Testis (tissue), 2 donors: ENCODE results near the gene DUSP28.

Experiments
- POLR2A ChIP-seq: fragments of 450-650 bp; IDR thresholded peaks from one replicate; pipeline ENCODE4 v1.6.1; 2017; ENCODE audit warnings: antibody characterized with exemption, mild to moderate bottlenecking, moderate library complexity
- TF ChIP-seq, protein P1 (sequence below), 3 experiments: fragments of 450-650 bp in 2 of 3; fragments of 200-600 bp in 1 of 3; sonication (generic) in 1 of 3; IDR thresholded peaks; one replicate each; pipeline ENCODE4 v1.5.1; 2016 to 2019; ENCODE audit warnings: antibody characterized with exemption in 3 of 3, mild to moderate bottlenecking in 2 of 3, moderate library complexity in 1 of 3

DNA sequence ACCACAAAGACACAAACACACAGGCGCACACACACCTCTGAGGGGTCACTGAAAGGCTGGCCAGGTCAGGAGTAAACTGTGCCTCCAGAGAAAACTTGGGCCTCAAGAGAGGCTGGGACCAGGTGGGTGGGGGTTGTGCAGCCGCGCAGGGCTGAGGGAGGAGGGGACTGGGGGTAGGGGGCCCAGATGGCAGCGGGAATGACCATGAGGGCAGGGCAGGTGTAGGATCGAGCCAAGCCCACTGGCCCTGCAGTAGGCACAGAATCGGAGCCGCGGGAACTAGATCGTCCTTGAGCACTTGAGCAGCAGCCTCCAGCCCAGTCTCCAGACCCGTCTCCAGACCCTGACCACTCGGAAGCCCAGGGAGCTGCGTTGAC lies 39.2 kb upstream of the DUSP28 start:
- TF ChIP-seq, protein P1, sequence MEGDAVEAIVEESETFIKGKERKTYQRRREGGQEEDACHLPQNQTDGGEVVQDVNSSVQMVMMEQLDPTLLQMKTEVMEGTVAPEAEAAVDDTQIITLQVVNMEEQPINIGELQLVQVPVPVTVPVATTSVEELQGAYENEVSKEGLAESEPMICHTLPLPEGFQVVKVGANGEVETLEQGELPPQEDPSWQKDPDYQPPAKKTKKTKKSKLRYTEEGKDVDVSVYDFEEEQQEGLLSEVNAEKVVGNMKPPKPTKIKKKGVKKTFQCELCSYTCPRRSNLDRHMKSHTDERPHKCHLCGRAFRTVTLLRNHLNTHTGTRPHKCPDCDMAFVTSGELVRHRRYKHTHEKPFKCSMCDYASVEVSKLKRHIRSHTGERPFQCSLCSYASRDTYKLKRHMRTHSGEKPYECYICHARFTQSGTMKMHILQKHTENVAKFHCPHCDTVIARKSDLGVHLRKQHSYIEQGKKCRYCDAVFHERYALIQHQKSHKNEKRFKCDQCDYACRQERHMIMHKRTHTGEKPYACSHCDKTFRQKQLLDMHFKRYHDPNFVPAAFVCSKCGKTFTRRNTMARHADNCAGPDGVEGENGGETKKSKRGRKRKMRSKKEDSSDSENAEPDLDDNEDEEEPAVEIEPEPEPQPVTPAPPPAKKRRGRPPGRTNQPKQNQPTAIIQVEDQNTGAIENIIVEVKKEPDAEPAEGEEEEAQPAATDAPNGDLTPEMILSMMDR (IDR thresholded peaks at IDR 0.05): no peak
- no peak for TF ChIP-seq POLR2A
